Smooth muscle cell (in vitro differentiated cells): ENCODE measurements around the gene RRN3. TPM values are rescaled to one million over a fixed set of nuclear protein-coding genes. Genes with fewer than 3 reads are reported as not detected.

Source experiments
- DNase-seq: peaks from one replicate; lab custom pipeline; 2025; ENCODE audit not compliant: unreplicated experiment; lab: John Stamatoyannopoulos, UW
- H2AFZ ChIP-seq: fragments of 200-600 bp; sonication (generic); 2 replicates; pipeline ENCODE4 v1.6.0; 2016; ENCODE audit warnings: antibody characterized with exemption, low read depth, mild to moderate bottlenecking
- H3F3A ChIP-seq: fragments of 200-600 bp; sonication (generic); 2 replicates; pipeline ENCODE4 v1.6.0; 2017; ENCODE audit warnings: antibody characterized with exemption, low read depth
- H3K27ac ChIP-seq: fragments of 200-600 bp; sonication (generic); 2 replicates; pipeline ENCODE4 v1.5.1; 2016; ENCODE audit warnings: low read depth, mild to moderate bottlenecking
- H3K27me3 ChIP-seq: fragments of 200-600 bp; sonication (generic); 2 replicates; pipeline ENCODE4 v1.6.1; 2016; ENCODE audit warnings: low read depth, mild to moderate bottlenecking
- H3K36me3 ChIP-seq: fragments of 200-600 bp; sonication (generic); 2 replicates; pipeline ENCODE4 v1.5.1; 2016; ENCODE audit warnings: low read depth
- H3K4me1 ChIP-seq: fragments of 200-600 bp; sonication (generic); 2 replicates; pipeline ENCODE4 v1.5.1; 2016; ENCODE audit warnings: low read depth
- H3K4me2 ChIP-seq: fragments of 200-600 bp; sonication (generic); 2 replicates; pipeline ENCODE4 v1.6.0; 2016; ENCODE audit warnings: mild to moderate bottlenecking
- H3K4me3 ChIP-seq: fragments of 200-600 bp; sonication (generic); 2 replicates; pipeline ENCODE4 v1.5.1; 2016; ENCODE audit warnings: mild to moderate bottlenecking
- H3K79me2 ChIP-seq: fragments of 200-600 bp; sonication (generic); 2 replicates; pipeline ENCODE4 v1.6.0; 2016; ENCODE audit warnings: low read depth, mild to moderate bottlenecking
- H3K9ac ChIP-seq: fragments of 200-600 bp; sonication (generic); 2 replicates; pipeline ENCODE4 v1.6.0; 2016; ENCODE audit warnings: low read depth
- H3K9me3 ChIP-seq: fragments of 200-600 bp; sonication (generic); replicated peaks from 2 replicates; pipeline ENCODE4 v1.5.1; 2016; ENCODE audit warnings: low read depth
- H4K20me1 ChIP-seq: fragments of 200-600 bp; sonication (generic); 2 replicates; pipeline ENCODE4 v1.6.0; 2016; ENCODE audit warnings: low read depth
- WGBS: methylation state at CpG from one replicate; pipeline ENCODE4 v1.1.7; 2016; ENCODE audit warnings: low lambda C conversion rate; 5-methylcytosine and 5-hydroxymethylcytosine counted together
- polyA plus RNA-seq: library from polyadenylated mRNA; unstranded; fragments of >200 nt; fragmentation: Nextera tagmentation; extraction: Ambion mirVana; gene quantifications from 2 replicates; pipeline ENCODE4 v1.2.1, GENCODE V29; 2016
- total RNA-seq: library from RNA; depleted of rRNA; stranded (reverse); fragments of >200 nt; gene quantifications from 2 replicates; pipeline ENCODE4 v1.2.3, GENCODE V29; 2014
- TF ChIP-seq, protein P1 (sequence below): fragments of 200-600 bp; sonication (generic); IDR thresholded peaks from 2 replicates; pipeline ENCODE4 v1.5.1; 2017; ENCODE audit warnings: borderline replicate concordance, mild to moderate bottlenecking, antibody characterized with exemption; ENCODE audit not compliant: insufficient read depth, poor library complexity, severe bottlenecking

RRN3 gene
- total and polyA plus RNA-seq, 2 experiments from 2014 or later = 17.7 to 47.1 TPM

GRCh38 chr16:15044286-15044685 lies 49.8 kb downstream of the RRN3 start:
- no peak overlapping the region for H3K4me3 ChIP-seq
- no peak overlapping the region for H3K4me2 ChIP-seq
- H4K20me1 ChIP-seq = peaks cover 49% of the 10 kb centered on the region
- peaks cover 3% of the 10 kb centered on the region for H3F3A ChIP-seq
- TF ChIP-seq, protein P1, sequence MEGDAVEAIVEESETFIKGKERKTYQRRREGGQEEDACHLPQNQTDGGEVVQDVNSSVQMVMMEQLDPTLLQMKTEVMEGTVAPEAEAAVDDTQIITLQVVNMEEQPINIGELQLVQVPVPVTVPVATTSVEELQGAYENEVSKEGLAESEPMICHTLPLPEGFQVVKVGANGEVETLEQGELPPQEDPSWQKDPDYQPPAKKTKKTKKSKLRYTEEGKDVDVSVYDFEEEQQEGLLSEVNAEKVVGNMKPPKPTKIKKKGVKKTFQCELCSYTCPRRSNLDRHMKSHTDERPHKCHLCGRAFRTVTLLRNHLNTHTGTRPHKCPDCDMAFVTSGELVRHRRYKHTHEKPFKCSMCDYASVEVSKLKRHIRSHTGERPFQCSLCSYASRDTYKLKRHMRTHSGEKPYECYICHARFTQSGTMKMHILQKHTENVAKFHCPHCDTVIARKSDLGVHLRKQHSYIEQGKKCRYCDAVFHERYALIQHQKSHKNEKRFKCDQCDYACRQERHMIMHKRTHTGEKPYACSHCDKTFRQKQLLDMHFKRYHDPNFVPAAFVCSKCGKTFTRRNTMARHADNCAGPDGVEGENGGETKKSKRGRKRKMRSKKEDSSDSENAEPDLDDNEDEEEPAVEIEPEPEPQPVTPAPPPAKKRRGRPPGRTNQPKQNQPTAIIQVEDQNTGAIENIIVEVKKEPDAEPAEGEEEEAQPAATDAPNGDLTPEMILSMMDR = no peak
- H3K4me1 ChIP-seq = no peaks in the 10 kb centered on the region
- H3K9me3 ChIP-seq = no peaks in the 10 kb centered on the region
- H3K36me3 ChIP-seq = no peaks in the 10 kb centered on the region
- no peak overlapping the region for H2AFZ ChIP-seq
- no peak for DNase-seq
- H3K79me2 ChIP-seq = peaks cover 21% of the 10 kb centered on the region
- 97% methylated on average over 11 of the region's 11 CpGs for WGBS
- no peak overlapping the region for H3K9ac ChIP-seq
- H3K27ac ChIP-seq = no peak overlapping the region
- H3K27me3 ChIP-seq = no peaks in the 10 kb centered on the region

DNA sequence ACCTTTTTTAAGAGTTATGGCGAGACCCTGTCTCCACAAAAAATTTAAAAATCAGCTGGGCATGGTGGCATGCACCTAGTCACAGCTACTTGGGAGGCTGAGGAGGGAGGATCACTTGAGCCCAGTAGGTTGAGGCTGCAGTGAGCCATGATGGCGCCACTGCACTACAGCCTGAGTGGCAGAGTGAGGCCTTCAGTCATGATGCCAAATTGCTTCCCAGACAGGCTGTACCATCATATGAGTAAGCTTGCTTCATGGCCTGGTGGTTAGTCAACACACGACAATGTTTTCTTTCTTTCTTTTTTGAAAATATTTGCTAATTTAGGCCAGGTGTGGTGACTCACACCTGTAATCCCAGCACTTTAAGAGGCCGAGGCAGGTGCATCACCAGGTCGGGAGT lies 50.7 kb downstream of the RRN3 start:
- Histone ChIP-seq H3K79me2 (peaks cover 14% of the 10 kb centered on the region), H3K4me2 (no peak overlapping the region), H3K4me3 (no peak overlapping the region), H2AFZ (no peak overlapping the region), H3K9me3 (no peaks in the 10 kb centered on the region), H3K27me3 (no peaks in the 10 kb centered on the region), H3K27ac (no peak overlapping the region), H3K36me3 (no peaks in the 10 kb centered on the region), H3K9ac (no peak overlapping the region), H4K20me1 (peaks cover 42% of the 10 kb centered on the region), H3K4me1 (no peaks in the 10 kb centered on the region), H3F3A (peaks cover 3% of the 10 kb centered on the region)
- TF ChIP-seq, protein P1 = no peak
- DNase-seq = no peak
- 86% methylated on average over 5 of the region's 5 CpGs for WGBS

GRCh38 chr16:15041271-15042004 lies 52.6 kb downstream of the RRN3 start:
- no peaks in the 10 kb centered on the region for H3K9me3 ChIP-seq
- no peak overlapping the region for H2AFZ ChIP-seq
- DNase-seq = no peak
- no peaks in the 10 kb centered on the region for H3K27me3 ChIP-seq
- WGBS = 80% methylated on average over 16 of the region's 16 CpGs
- peaks cover 17% of the 10 kb centered on the region for H3K36me3 ChIP-seq
- peaks cover 46% of the 10 kb centered on the region for H4K20me1 ChIP-seq
- peaks cover 9% of the 10 kb centered on the region for H3F3A ChIP-seq
- peaks cover 2% of the 10 kb centered on the region for H3K79me2 ChIP-seq
- H3K27ac ChIP-seq = no peak overlapping the region
- TF ChIP-seq, protein P1 = no peak
- H3K4me1 ChIP-seq = no peaks in the 10 kb centered on the region
- H3K4me2 ChIP-seq = no peak overlapping the region
- H3K9ac ChIP-seq = no peak overlapping the region
- H3K4me3 ChIP-seq = no peak overlapping the region

- Histone ChIP-seq H3K36me3 (peaks cover 31% of the 10 kb centered on the region), H3K79me2 (peaks cover 2% of the 10 kb centered on the region), H3K4me2 (no peak overlapping the region), H2AFZ (no peak overlapping the region), H4K20me1 (peaks cover 25% of the 10 kb centered on the region), H3K27ac (no peak overlapping the region), H3K27me3 (no peaks in the 10 kb centered on the region), H3K9ac (no peak overlapping the region), H3K9me3 (no peaks in the 10 kb centered on the region), H3K4me3 (no peak overlapping the region), H3F3A (peaks cover 16% of the 10 kb centered on the region), H3K4me1 (no peaks in the 10 kb centered on the region)
- WGBS = 91% methylated on average over 9 of the region's 9 CpGs
- TF ChIP-seq, protein P1 = no peak
- no peak for DNase-seq
Measured at GRCh38 chr16:15038689-15039088, 55.4 kb downstream of the RRN3 start.
